ENCODE data around the gene PAXX.

PAXX gene

DNA sequence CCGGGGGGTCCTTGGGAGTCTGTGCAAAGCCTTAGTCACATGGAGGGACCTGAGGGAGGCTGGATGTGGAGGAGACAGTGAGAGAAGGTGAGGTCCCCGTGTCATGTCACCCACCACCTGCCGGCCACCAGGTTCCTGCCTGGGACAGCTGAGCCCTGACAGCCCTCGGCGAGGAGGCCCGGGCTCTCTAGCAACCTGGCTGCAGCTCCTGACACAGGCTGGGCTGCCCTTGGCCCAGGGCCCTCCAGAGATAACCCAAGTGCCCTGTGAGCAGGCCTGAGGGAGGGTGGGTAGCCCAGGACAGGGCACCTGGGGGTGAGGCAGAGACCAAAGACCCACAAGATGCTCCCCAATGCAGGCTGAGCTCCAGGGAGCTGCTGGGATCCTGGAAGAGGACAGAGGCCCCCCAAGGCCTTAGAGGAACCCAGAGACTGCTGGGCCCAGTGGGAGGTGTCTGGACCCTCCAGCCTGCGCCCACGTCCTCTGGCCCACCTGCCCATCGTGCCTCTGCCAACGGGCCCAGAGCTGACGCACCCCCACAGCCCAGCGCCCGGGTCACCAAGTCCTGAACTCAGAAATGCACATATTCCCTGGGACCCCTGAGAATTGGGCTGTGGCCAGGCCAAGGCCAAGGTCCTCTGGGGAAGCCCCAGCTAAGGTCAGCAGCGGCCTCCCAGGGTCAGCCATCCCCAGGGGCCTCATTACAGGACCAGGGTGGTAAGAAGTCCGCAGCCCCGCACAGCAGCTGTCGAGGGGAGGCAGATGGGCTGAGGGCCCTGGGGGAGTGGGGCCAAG, 23.7 kb upstream of the PAXX start:
- DNase-seq: no peak

DNA sequence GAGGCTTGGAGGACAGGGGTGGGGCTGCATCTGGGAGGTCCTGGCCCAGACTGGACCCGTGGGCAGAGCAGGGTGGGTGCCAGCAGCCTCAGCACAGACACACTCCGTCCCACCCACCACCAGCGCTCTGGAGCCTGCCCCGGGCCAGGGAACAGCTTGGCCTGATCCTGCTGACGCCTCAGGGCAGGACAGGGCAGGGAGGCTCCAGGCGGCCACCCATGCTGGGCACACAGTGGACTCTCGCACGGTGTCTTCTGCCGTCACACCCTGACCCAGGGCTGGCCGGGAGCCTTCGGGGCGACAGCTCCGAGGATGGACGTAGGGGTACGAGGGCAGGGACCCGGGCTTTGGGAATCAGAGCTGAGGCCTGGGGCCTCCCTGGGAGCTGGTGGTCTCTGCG, 23.1 kb upstream of the PAXX start:
- DNase-seq: no peak

DNA sequence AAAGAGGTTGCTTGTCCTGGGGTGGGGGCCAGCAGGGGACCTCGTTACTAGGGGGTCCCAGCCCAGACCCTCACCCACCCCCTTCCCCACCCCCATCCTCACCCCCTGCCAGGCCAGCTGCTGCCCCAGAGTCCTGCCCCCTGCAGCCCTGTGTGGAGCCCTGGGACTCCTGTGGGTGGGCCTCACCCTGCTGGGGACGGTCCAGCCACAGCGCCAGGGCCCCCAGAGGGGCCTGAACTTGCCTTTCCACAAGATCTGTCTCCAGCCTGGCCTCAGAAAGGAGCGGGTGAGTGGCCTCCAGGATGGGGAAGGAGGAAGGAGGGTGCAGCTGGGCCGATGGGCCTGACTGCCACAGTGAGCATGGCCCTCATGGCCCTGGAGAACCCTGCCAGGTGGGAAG, 22.4 kb upstream of the PAXX start:
- no peak for DNase-seq

DNA sequence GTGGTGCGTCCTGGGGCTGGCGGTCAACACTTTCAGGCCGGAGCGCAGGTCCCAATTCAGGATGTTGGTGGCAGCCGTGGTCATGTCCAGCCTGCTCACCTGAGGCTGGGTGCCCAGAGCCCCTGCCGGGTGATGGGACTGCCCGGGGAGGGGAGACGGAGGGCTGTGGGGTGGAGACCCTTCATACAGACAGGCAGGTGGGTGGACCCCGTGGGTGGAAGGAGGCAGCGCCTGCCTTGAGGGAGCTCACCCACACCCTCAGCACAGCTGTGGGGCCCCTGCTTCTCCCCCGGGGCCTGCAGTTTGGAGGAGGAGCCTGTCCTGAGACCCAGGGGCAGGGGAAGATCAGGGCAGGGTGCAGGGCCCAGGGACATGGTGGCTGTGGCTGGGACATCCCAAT, 21.9 kb upstream of the PAXX start:
- no peak for DNase-seq

DNA sequence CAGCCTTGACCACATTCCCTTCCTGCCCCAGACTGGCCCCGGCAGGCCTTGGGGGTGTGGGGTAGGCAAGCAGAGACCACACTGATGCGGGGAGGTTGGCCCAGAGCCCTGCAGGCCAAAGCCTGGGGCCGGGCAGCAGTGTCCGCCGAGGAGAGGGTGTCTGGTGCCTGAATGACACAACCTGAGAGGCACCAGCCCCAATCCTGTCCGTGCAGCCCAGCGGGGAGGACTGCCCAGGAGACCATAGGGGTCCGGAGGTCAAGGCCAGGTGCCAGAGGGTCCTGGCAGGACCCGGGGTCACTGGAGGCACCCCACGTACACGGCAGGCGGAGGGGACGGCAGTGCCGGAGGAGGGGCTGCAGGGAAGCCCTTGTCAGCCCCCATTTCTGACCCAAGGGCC, 20.5 kb upstream of the PAXX start:
- DNase-seq: no peak

DNA sequence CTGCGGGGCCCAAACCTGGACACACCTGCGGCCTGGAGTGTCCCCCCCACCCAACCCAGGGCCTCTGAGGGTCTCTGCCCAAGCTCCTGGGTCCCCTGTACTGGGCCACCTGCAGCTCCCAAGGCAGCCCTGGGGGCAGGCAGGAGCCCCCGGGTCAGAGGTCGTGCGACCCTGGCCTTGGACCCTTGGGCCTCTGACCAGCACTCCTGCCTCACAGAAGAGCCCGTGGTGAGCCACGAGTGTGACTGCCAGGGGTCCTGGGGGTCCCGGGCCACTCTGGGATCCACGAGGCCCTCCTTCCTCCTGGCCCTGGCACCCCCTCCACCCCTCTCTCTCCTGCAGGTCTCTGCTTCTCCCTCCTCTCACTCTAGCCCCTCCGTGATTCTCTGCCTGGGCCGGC, 19.9 kb upstream of the PAXX start:
- DNase-seq: no peak

DNA sequence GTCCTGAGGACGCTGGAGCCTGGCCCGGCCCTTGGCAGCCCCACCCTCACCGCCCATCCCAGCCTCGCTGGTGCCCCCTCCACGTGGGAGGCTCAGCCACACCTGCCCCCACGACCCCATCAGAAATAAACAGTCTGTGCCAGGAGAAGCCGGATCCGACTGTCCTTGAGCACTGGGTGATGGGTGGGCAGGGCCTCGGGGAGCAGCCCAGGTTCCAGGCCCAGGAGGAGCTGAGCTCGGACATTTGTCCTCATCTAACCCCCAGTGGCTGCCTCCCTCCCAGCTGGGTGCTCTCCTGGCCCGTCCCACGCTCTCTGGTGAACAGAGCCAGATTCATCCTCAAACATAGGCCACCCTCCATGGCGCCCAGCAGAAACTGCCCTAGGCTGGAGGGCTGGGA, 19.5 kb upstream of the PAXX start:
- no peak for DNase-seq

DNA sequence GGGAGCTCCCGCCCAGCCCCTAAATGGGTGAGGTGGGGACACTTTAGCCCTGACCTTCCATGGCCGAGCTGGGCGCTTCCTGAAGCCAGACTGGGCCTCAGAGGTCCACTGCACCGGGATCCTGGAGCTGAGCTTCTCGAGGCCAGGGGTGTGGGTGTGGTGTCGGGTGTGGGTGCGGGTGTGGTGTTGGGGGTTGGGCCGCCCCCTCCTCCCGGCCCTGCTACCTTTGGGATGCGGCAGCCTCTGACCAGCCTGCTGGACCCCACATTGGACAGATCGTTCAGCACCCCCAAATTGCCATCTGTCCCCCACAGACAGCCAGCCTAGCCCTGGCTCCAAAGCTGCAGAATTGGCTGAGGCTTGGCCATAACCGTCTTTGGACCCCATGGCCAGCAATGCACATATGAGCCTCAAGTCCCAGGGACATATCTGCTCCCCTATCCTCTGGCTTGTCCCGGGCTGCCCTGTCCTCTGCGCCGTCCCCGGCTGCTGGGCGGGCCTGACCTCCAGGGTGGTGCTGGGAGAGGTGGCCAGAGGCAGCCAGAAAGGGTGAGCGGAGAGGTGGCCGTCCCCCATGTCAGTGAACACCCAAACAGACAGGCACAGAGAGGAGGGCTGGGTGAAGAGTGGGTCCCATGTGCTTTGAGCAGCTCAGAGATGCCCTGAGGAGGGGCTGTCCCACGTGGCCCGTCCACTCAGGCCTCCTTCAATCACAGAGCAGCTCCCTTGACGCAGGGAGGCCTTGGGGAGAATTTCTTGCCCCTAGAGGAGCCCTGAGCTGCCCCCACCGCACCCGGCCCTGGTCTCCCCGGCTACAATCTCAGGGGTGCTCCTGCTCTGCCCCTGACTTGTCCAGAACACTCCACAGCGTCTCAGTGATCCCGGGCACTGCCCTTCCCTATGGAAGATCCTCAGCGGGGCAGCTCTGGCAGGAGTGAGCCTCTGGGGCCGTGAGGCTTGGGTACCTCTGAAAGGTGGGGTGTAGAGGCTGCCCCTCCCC, 18.3 kb upstream of the PAXX start:
- no peak for DNase-seq

DNA sequence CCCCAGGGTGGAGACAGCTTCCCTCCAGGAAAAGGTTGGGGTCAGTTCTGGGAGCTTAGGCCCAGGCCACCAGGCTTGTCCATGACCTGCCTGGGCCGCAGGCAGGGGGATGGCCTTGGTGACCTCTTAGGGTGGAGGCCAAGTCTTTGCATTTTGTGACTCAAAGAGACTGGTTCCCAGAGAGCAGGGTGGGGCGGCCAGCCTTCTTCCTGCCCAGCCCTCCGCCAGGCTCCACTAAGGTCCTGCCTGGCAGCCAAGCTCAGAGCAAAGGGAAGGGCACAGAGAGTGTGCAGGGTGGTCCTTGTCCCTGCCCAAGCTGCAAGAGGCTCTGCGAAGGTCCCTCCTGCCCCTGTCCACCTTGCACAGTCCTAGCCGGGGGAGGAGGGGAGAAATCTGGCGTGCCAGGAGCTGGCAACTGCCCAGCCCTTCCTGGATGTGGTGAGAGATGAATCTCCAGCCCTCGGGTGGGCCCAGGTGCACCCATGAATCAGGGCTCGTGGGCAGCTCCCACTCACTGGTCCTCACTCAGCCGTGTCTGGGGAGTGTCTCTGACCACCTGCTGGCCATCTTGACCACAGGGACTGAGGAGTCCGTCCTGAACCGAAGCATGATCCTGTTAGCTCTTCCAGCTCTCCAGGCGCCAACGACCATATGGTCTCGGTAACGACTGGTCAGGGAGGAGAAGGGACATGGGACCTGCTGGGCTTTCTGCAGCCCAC, 17.2 kb upstream of the PAXX start:
- no peak for DNase-seq

DNA sequence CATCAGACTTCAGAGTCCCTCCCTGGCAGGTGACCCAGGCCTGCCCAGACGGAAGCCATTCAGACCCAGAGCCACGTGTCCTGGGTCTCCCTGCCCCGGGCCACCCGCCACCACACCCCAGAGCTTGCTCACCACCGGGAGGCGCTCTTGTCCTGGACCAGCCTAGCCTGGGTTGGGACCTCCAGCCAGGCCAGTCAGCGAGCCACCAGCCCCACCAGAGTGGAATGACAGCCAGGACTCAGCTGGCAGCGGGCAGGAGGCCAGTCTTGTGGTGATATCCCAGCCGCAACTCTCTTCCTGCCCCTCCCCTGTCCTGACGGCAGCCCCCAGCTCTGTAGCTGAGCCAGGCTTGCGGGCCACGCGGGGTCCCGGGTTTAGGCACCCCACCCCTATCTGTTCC, 16.6 kb upstream of the PAXX start:
- DNase-seq: no peak

DNA sequence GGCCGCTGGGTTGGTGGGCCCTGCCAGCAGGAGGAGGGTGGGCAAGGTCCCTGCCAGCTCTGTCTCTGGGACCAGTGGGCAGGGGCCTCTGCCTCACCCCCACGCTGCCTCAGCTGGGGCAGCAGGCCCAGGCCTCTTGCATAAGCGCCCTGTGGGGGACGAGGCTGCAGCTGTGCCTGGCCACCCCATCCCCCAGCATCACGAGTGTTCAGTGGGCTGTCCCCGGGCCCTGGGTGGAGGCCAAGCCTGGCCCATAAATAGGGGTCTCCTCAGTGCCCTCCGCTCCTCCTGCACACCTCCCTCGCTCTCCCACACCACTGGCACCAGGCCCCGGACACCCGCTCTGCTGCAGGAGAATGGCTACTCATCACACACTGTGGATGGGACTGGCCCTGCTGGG, 15.0 kb upstream of the PAXX start, which contains the start of gene PTGDS:
TSS of gene PTGDS (plus strand) at position 282 of the 400 bp plus-strand sequence. CDS start at position 357, 75 bp downstream.
- DNase-seq: no peak

DNA sequence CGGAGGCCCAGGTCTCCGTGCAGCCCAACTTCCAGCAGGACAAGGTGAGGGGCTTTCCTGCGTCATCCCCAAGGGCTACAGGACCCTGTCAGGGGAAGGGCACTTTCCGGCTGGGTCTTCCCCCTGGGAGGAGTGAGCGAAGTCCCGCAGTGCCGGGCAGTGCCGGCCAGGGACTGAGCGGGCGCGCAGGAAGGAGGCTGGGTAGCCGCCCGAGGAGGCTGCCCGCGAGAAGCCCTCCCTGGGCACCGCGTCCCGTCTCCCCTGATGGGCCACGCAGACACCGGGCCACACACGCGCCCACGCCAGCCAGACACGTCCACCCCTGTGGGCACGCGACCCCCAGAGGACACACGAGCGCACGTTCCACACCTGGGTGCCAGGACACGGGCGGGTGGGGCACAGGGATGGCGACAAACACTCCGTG, 14.6 kb upstream of the PAXX start:
- no peak for DNase-seq

DNA sequence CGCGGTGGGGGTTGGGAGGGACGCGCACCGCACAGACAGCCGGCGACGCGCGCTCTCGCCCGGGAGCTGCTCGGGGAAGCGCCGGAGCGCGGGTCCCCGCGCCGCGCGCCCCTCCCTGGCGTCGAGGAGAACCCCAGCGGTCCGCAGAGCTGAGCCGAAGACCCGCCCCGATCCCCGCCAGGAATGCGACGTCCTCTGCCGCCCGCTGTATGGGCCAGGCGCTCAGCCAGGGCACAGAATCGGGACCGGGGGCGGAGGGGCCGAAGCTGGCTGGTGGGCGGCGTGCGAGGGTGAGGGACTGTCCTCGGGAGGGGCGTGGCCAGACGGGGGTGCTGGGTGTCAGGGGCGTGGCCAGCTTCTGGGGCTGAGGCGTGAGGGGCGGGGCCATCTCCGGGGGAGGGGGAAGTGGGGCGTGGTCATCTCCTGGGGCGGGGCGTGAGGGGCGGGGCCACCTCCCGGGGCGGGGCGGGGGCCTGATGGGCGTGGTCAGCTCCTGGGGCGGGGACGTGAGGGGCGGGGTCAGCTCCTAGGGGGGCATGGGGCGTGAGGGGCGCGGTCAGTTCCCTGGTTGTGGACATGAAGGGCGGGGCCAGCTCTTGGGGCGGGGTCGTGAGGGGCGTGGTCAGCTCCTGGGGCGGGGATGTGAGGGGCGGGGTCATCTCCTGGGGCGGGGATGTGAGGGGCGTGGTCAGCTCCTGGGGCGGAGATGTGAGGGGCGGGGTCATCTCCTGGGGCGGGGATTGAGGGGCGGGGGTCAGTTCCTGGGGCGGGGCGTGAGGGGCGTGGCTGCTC, 14.0 kb upstream of the PAXX start:
- DNase-seq: peak; percentile 40

DNA sequence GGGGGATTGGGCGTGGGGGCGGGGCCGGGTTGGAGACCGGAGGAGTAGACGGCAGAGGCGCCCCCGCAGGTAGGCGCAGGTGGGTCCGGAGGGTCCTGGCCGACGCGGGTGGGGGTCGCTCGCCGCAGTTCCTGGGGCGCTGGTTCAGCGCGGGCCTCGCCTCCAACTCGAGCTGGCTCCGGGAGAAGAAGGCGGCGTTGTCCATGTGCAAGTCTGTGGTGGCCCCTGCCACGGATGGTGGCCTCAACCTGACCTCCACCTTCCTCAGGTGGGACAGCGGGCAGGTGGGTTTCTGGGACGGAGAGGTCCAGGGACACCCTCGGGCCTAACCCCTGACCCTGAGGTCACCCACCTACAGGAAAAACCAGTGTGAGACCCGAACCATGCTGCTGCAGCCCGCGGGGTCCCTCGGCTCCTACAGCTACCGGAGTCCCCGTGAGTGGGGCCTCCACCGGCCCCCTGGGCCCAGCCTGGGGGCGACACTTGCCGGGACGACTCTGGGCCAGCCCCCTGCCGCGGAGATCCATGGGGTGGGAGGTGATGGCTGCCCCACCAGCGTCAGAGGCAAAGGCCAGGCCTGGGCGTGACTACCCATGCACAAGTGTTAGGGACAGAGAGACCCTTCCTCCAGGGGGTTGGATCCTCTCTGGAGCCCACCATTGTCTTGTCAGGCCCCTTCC, 13.2 kb upstream of the PAXX start:
- no peak for DNase-seq

DNA sequence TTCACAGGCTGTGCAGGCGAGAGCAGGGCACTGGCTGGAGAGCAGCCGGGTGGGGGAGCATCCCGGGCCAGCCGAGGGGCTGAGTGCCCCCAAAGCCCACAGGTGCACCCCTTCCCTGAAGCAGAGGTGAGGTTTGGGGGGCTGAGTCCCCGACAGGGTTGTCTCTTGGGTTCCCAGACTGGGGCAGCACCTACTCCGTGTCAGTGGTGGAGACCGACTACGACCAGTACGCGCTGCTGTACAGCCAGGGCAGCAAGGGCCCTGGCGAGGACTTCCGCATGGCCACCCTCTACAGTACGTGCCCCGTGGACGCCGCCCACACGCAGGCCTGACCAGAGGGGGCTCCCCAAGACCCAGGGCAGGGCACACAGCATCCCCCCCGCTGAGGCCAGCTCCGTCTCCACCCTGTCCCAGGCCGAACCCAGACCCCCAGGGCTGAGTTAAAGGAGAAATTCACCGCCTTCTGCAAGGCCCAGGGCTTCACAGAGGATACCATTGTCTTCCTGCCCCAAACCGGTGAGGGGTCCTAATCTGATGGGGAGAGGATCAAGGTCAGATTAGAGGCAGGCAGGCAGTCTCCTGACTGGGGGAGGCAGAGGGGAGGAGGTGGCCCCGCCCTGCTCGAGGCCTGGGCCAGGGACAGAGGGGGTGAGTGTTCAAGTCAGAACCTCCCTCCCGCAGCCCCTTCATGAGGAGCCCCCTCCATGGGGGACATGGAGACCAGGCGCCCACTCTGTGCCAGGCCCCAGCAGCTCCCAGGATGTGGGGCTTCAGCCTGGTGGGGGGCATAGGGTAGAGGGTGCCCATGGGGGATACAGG, 12.2 kb upstream of the PAXX start:
- DNase-seq: no peak

DNA sequence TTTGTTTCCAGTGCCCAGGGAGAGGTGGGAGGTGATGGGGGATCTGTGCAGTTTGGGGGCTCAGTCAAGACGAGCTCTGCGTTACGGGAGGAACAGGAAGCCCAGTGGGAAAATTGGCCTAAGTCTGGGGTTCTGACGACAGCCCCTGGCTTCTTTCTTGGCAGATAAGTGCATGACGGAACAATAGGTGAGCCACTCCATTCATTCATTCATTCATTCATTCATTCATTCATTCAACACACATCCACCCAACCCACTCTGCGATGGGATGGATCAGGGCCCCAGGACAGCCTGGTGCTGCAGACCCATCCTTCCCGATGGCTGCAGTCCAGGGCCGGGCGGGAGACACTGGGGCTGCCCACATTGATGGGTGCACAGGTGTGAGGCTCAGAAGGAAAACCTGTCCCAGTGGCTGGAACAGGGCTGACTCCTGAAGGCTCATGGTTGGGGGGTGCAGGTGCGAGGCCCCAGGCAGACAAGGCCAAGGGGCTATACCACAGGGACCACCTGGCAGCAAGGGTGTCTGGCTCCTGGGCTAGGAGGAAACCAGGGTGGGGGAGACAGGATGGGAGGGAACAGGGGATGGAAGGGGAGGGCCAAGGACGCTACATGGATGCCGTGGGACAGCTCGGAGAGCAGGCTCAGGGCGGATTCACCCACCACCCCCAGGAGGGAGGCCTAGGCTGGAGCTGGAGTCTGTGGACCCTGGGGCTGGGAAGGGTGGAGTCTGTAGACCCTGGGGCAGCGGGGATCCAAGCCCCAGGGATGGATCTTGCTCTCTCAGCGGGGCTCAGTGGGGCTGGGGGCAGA, 11.3 kb upstream of the PAXX start:
- no peak for DNase-seq

DNA sequence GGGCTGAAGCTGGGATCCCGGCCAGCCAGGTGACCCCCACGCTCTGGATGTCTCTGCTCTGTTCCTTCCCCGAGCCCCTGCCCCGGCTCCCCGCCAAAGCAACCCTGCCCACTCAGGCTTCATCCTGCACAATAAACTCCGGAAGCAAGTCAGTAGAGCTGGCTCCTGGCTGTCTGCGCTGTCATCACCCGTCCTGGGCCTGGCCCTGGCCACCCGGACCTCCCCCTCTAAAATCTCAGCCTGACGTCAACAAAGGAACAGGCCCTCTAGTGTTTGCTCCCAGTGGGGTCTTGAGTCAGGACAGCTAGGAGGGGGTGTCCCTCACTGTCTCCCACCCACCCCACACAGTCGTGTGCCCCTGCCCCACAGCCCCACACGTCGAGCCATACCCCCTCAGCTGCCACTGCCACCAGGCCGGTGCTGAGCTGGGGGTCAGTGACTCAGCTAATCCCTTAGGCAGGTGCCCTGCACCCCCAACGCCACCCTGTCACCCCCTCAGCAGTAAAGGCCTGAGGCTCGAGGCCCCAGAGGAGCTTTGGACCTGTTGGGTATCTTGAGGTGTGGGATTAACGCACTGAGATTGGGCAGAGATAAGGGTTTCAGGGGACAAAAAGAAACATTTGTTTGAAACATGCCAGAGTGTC, 10.5 kb upstream of the PAXX start:
- no peak for DNase-seq

DNA sequence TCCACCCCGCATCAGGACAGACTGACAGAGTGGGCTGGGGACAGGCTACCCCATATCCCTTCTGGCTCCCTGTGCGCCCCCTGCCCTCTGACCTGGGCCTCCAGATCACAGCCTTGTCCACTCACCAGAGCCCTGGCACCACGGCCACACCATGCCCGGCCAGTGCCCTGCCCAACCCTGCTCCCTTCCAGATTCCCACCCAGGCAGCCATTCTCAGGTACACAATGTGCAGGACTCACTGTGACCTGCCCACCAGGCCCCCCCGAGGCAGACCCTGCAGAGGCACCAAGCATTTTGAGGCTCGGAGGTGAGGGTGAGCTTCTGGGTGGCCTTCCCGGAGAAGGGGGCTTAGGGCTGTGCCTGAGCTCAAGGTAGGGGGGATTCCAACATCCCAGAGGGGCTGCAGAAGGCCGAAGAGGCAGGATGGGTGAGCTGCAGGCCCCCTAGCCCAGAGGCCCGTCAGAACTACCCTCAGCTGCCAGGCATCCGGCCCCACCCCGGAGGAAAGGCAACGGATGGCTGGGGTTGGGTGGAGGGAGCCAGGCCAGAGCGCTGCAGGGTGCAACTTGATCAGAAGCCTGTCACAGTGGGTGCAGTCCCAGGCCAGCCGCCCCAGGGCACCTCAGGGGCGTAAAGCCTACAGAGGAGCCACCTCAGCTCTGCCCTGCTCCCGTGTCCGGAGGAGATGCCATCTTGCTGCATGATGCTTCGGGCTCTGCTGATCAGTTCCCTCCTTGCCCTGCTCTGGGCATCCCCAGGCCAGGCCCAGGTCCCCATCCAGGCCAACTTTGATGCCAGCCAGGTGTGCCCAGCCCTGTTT, 9.8 kb upstream of the PAXX start, which contains the start of gene LCNL1:
TSS of gene LCNL1 (plus strand) at position 762 of the 820 bp plus-strand sequence. CDS start 594 bp downstream, outside the sequence.
- no peak for DNase-seq
